ENCODE measurements around the gene F7. TPM values are rescaled to one million over a fixed set of nuclear protein-coding genes. Genes with fewer than 3 reads are reported as not detected.
"Not testable (repeated sequence)": the region's sequence is repeated elsewhere in the genome, so short reads cannot be mapped to it uniquely, and the experiment has no call there.

F7 gene
- polyA plus RNA-seq, 3 donors from 2014 or later = 0.77 TPM; not detected in 2

- H3K27ac Mint-ChIP-seq = no peak overlapping the region
- peaks cover 0 to 1% (median 0%) of the 10 kb centered on the region in 3 donors for H3K27me3 Mint-ChIP-seq (ENCODE audit: low read depth in 3 of 3)
- H3K9me3 Mint-ChIP-seq = no peaks in the 10 kb centered on the region
- no peak for DNase-seq
- H3K4me3 Mint-ChIP-seq = no peak overlapping the region
- H3K36me3 Mint-ChIP-seq = no peaks in the 10 kb centered on the region
- no peaks in the 10 kb centered on the region for H3K4me1 Mint-ChIP-seq
Observed at GRCh38 chr13:113077953-113078901, 27.4 kb upstream of the F7 start.

- Mint-ChIP-seq H3K36me3 (no peaks in the 10 kb centered on the region), H3K27me3 (ENCODE audit: low read depth in 3 of 3) (peaks cover 0 to 1% (median 0%) of the 10 kb centered on the region in 3 donors), H3K27ac (no peak overlapping the region), H3K9me3 (no peaks in the 10 kb centered on the region), H3K4me3 (no peak overlapping the region), H3K4me1 (no peaks in the 10 kb centered on the region)
- no peak for DNase-seq
Observed at GRCh38 chr13:113078902-113079780, 26.4 kb upstream of the F7 start.

- H3K27me3 Mint-ChIP-seq (ENCODE audit: low read depth in 3 of 3); H3K4me3 Mint-ChIP-seq; H3K27ac Mint-ChIP-seq; H3K9me3 Mint-ChIP-seq; DNase-seq; H3K4me1 Mint-ChIP-seq; H3K36me3 Mint-ChIP-seq: not testable (repeated sequence)
Observed at GRCh38 chr13:113079781-113080080, 25.9 kb upstream of the F7 start.

- DNase-seq = no peak
- Mint-ChIP-seq H3K4me1 (no peaks in the 10 kb centered on the region), H3K27ac (no peak overlapping the region), H3K27me3 (ENCODE audit: low read depth in 3 of 3) (peaks cover 0 to 1% (median 0%) of the 10 kb centered on the region in 3 donors), H3K4me3 (no peak overlapping the region), H3K36me3 (no peaks in the 10 kb centered on the region), H3K9me3 (no peaks in the 10 kb centered on the region)
Observed at GRCh38 chr13:113080361-113080831, 25.2 kb upstream of the F7 start.

GRCh38 chr13:113080901-113081521, 24.6 kb upstream of the F7 start:
- Mint-ChIP-seq H3K4me3 (no peak overlapping the region), H3K36me3 (no peaks in the 10 kb centered on the region), H3K27ac (no peak overlapping the region), H3K9me3 (no peaks in the 10 kb centered on the region), H3K4me1 (no peaks in the 10 kb centered on the region), H3K27me3 (ENCODE audit: low read depth in 3 of 3) (peaks cover 0 to 1% (median 0%) of the 10 kb centered on the region in 3 donors)
- no peak for DNase-seq

GRCh38 chr13:113082198-113083021, 23.2 kb upstream of the F7 start:
- Mint-ChIP-seq H3K4me1 (no peaks in the 10 kb centered on the region), H3K9me3 (no peaks in the 10 kb centered on the region), H3K27ac (no peak overlapping the region), H3K4me3 (no peak overlapping the region), H3K36me3 (no peaks in the 10 kb centered on the region), H3K27me3 (ENCODE audit: low read depth in 3 of 3) (peaks cover 0 to 3% (median 1%) of the 10 kb centered on the region in 3 donors)
- DNase-seq = no peak

- DNase-seq = no peak
- Mint-ChIP-seq H3K36me3 (no peaks in the 10 kb centered on the region), H3K4me1 (no peaks in the 10 kb centered on the region), H3K9me3 (no peaks in the 10 kb centered on the region), H3K27me3 (ENCODE audit: low read depth in 3 of 3) (peaks cover 0 to 3% (median 0%) of the 10 kb centered on the region in 3 donors), H3K4me3 (no peak overlapping the region), H3K27ac (no peak overlapping the region)
Observed at GRCh38 chr13:113083022-113083373, 22.6 kb upstream of the F7 start.

GRCh38 chr13:113083402-113084061, 22.1 kb upstream of the F7 start:
- Mint-ChIP-seq H3K4me1 (no peaks in the 10 kb centered on the region), H3K36me3 (no peaks in the 10 kb centered on the region), H3K27ac (no peak overlapping the region), H3K4me3 (no peak overlapping the region), H3K9me3 (no peaks in the 10 kb centered on the region), H3K27me3 (ENCODE audit: low read depth in 3 of 3) (peaks cover 0 to 3% (median 0%) of the 10 kb centered on the region in 3 donors)
- no peak for DNase-seq

GRCh38 chr13:113084094-113084942, 21.3 kb upstream of the F7 start:
- Mint-ChIP-seq H3K9me3 (no peaks in the 10 kb centered on the region), H3K4me3 (no peak overlapping the region), H3K27ac (no peak overlapping the region), H3K36me3 (no peaks in the 10 kb centered on the region), H3K27me3 (ENCODE audit: low read depth in 3 of 3) (peaks cover 0 to 3% (median 0%) of the 10 kb centered on the region in 3 donors), H3K4me1 (no peaks in the 10 kb centered on the region)
- no peak for DNase-seq

- Mint-ChIP-seq H3K9me3 (no peaks in the 10 kb centered on the region), H3K27ac (no peak overlapping the region)
Observed at GRCh38 chr13:113084943-113085540, 20.5 kb upstream of the F7 start.

GRCh38 chr13:113086031-113086750, 19.4 kb upstream of the F7 start:
- H3K4me1 Mint-ChIP-seq = no peaks in the 10 kb centered on the region
- no peak for DNase-seq
- no peak overlapping the region for H3K4me3 Mint-ChIP-seq
- no peak overlapping the region for H3K27ac Mint-ChIP-seq
- H3K36me3 Mint-ChIP-seq = no peaks in the 10 kb centered on the region
- peaks cover 0 to 3% (median 0%) of the 10 kb centered on the region in 3 donors for H3K27me3 Mint-ChIP-seq (ENCODE audit: low read depth in 3 of 3)
- no peaks in the 10 kb centered on the region for H3K9me3 Mint-ChIP-seq

More at GRCh38 chr13:113084943-113085540, 20.5 kb upstream of the F7 start:
- no peak for DNase-seq
- peaks cover 0 to 3% (median 0%) of the 10 kb centered on the region in 3 donors for H3K27me3 Mint-ChIP-seq (ENCODE audit: low read depth in 3 of 3)
- H3K4me3 Mint-ChIP-seq = no peak overlapping the region
- no peaks in the 10 kb centered on the region for H3K36me3 Mint-ChIP-seq
- H3K4me1 Mint-ChIP-seq = no peaks in the 10 kb centered on the region
